K562 (cell line): ENCODE data around the gene PALMD.

Source experiments
- CTCF ChIP-seq, 3 experiments: IDR thresholded peaks in 2 of 3; conservative IDR thresholded peaks in 1 of 3; 2 replicates each; pipeline ENCODE4 v1.5.1; 2011 to 2012; ENCODE audit warnings: low read length in 3 of 3, mild to moderate bottlenecking in 3 of 3, control low read depth in 2 of 3, improper control_type of control experiment in 1 of 3, inconsistent platforms in 1 of 3, low read depth in 1 of 3, mixed read lengths in 1 of 3, moderate library complexity in 1 of 3; ENCODE audit not compliant: insufficient read depth in 2 of 3
- FOXM1 ChIP-seq, 2 experiments: fragments of 450-650 bp in 1 of 2; sonication (generic) in 1 of 2; formaldehyde crosslinking in 1 of 2; IDR thresholded peaks; 2 replicates each; pipeline versions ENCODE4 v1.6.1 to v1.9.0; 2017 to 2022; ENCODE audit warnings: low read depth in 2 of 2, mild to moderate bottlenecking in 2 of 2, missing genetic modification reagents in 1 of 2, moderate library complexity in 1 of 2
- MAFK ChIP-seq: IDR thresholded peaks from 2 replicates; pipeline ENCODE4 v1.6.1; 2011; ENCODE audit warnings: low read length, improper control_type of control experiment
- MAZ ChIP-seq, 2 experiments: fragments of 450-650 bp in 1 of 2; sonication (generic) in 1 of 2; formaldehyde crosslinking; IDR thresholded peaks in 1 of 2; conservative IDR thresholded peaks in 1 of 2; 2 replicates each; pipeline versions ENCODE4 v1.4.0 to v1.5.0; 2020; ENCODE audit warnings: mild to moderate bottlenecking in 1 of 2, missing genetic modification reagents in 1 of 2
- RUNX1 ChIP-seq: sonication (generic); IDR thresholded peaks from 2 replicates; pipeline ENCODE4 v1.6.1; 2016; ENCODE audit warnings: antibody characterized with exemption, low read depth
- SMC3 ChIP-seq: conservative IDR thresholded peaks from 2 replicates; pipeline ENCODE4 v1.6.1; 2011; ENCODE audit warnings: low read depth, low read length, improper control_type of control experiment; ENCODE audit not compliant: insufficient read depth
- TEAD4 ChIP-seq, 2 experiments: sonication (generic) in 1 of 2; formaldehyde crosslinking in 1 of 2; IDR thresholded peaks; 2 replicates each; pipeline versions ENCODE4 v1.6.1 to v1.8.0; 2012 to 2022; ENCODE audit warnings: borderline replicate concordance in 1 of 2, inconsistent platforms in 1 of 2, low read length in 1 of 2, mild to moderate bottlenecking in 1 of 2, missing genetic modification reagents in 1 of 2
- USF2 ChIP-seq: sonication (generic); formaldehyde crosslinking; IDR thresholded peaks from 2 replicates; pipeline ENCODE4 v1.5.0; 2020; ENCODE audit warnings: missing genetic modification reagents

DNA sequence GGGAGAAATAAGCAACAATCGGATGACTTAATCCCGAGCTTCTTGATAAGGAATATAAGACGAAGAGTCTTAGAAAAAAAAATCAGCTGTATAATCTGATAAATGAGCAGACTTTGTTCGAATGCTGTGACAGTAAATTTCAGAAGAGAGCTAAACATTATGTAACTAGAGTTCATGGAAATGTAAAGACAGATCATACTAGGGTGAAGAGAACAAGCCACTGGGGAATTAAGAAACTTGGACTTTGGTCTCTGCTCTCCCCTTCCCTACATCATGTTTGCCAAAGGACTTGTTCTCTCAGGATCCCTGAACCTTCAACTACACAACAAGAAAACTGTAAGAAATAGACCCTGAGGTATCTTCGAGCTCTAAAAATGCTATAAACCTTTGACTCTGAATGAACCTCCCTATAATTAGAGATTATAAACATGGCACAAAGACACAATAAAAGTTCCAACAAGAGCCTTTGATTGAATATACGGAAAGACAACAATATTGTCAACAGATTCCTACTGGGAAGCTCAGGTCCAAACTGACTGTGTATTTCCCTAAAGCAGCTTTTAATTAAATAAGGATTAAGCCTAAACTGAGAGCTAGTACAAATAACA is 93.0 kb downstream of the PALMD start:
- TF ChIP-seq RUNX1 (no peak), FOXM1 (IDR thresholded peaks at IDR 0.05; ENCODE audit: low read depth) (no peak), FOXM1 (CRISPR knock-in tag; IDR thresholded peaks at IDR 0.05; ENCODE audit: low read depth) (no peak), SMC3 (no peak), MAFK (no peak), CTCF (IDR thresholded peaks at IDR 0.05 in 2 of 3, conservative IDR thresholded peaks at IDR 0.05 in 1 of 3; ENCODE audit: insufficient read depth in 2 of 3, low read depth in 1 of 3, low read length in 3 of 3) (no peak), TEAD4 (IDR thresholded peaks at IDR 0.05; ENCODE audit: low read length) (no peak), TEAD4 (CRISPR knock-in tag; IDR thresholded peaks at IDR 0.05; ENCODE audit: borderline replicate concordance) (no peak), USF2 (no peak), MAZ (CRISPR knock-in tag; conservative IDR thresholded peaks at IDR 0.05 in 1 of 2, IDR thresholded peaks at IDR 0.05 in 1 of 2) (no peak)
